DMS 273 (cell line): ENCODE measurements around the gene PCDHGB3.
"Not testable (repeated sequence)": the region's sequence is repeated elsewhere in the genome, so short reads cannot be mapped to it uniquely, and the experiment has no call there.

Source experiments
- DNase-seq: peaks from one replicate; lab custom pipeline; 2025; ENCODE audit not compliant: unreplicated experiment; lab: John Stamatoyannopoulos, UW

The PCDHGB3 gene

DNA sequence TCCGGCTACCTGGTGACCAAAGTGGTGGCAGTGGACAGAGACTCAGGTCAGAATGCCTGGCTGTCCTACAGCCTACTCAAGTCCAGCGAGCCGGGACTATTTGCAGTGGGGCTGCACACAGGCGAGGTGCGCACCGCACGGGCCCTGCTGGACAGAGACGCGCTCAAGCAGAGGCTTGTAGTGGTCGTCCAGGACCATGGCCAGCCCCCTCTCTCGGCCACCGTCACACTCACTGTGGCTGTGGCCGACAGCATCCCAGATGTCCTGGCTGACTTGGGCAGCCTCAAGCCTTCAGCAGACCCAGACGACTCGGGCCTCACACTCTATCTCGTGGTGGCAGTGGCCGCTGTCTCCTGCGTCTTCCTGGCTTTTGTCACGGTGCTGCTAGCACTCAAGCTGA lies 13.1 kb upstream of the PCDHGB3 start:
- no peak for DNase-seq

GRCh38 chr5:141359790-141360426 lies 10.1 kb upstream of the PCDHGB3 start, which contains the start of gene PCDHGB2:
PCDHGB2 (plus strand) TSS chr5:141359994; CDS start chr5:141360136, 142 bp downstream.
- DNase-seq = peak; percentile 11

DNA sequence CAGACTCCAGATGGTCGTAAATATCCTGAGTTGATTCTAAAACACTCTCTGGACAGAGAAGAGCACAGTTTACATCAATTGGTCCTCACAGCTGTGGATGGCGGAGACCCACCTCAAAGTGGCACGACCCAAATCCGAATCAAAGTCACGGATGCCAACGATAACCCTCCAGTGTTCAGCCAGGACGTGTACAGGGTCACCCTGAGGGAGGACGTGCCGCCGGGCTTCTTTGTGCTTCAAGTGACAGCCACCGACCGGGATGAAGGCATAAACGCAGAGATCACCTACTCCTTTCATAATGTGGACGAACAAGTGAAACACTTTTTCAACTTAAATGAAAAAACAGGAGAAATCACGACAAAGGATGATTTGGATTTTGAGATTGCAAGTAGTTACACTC lies 9.4 kb upstream of the PCDHGB3 start:
- no peak for DNase-seq

DNA sequence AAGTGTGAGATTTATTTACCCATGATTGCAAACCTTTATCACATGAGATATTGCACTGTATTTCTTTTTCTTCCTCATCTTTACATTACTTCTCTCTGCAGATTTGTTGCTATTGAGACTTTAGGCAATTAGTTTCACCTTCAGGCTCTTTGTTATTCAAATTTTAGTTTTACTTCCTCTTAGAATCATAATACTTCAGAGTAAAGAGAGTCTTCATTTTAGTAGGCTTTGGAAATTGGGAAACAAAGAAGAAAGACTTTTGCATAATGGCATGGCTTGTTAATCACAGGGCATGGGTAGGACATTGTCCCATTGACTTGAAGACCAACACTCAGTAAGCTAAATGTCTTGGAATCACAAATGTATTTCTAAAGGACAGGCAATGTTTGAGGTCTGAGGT lies 7.3 kb upstream of the PCDHGB3 start:
- no peak for DNase-seq

- DNase-seq = no peak
Measured at GRCh38 chr5:141363952-141364660, 5.9 kb upstream of the PCDHGB3 start, which contains the start of gene PCDHGA5. PCDHGA5 (plus strand) TSS chr5:141364162; CDS start chr5:141364331, 169 bp downstream.

GRCh38 chr5:141366016-141366896 lies 3.8 kb upstream of the PCDHGB3 start:
- DNase-seq = no peak

DNA sequence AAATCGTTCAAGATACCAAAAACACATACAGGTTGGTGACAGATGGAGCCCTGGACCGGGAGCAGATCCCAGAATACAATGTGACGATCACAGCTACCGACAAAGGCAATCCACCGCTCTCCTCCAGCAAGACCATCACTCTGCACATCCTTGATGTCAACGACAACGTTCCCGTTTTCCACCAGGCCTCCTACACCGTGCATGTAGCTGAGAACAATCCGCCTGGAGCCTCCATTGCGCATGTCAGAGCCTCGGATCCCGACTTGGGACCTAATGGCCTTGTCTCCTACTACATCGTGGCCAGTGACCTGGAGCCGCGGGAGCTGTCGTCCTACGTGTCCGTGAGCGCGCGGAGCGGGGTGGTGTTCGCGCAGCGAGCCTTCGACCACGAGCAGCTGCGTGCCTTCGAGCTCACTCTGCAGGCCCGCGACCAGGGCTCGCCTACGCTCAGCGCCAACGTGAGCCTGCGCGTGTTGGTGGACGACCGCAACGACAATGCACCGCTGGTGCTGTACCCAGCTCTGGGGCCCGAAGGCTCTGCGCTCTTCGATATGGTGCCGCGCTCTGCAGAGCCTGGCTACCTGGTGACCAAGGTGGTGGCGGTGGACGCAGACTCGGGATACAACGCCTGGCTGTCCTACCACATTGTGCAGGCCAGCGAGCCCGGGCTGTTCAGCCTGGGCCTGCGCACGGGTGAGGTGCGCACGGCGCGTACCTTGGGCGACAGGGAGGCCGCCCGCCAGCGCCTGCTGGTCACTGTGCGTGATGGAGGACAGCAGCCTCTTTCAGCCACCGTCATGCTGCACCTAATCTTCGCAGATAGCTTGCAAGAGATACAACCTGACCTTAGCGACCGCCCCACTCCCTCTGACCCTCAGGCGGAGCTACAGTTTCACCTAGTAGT lies 1.8 kb downstream of the PCDHGB3 start:
- no peak for DNase-seq

DNA sequence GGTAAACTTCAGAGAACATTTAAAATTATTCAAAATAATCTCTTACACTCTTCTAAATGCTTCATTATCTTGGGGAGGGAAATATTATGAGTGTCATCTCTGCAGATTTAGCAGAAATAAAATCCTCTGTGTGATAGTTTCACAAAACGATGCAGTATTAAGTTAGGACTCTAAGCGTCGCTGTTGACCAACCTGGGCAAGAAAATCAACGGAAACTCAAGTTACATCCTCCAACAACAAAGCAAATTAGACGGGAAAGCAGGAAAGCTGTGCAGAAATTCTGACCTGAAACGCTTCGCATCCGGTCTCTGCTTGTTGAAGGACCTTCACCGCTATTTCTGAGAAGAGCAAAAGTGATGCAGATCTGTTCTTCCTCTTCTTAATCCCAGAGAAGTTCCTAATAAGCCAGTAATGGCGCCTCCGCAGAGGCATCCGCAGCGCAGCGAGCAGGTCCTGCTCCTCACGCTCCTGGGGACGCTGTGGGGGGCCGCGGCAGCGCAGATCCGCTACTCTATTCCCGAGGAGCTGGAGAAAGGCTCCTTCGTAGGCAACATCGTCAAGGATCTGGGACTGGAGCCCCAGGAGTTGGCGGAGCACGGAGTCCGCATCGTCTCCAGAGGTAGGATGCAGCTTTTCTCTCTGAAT lies 3.8 kb downstream of the PCDHGB3 start, which contains the start of gene PCDHGA6:
Gene PCDHGA6 (plus strand): TSS at position 219 of the 645 bp plus-strand sequence. CDS start 193 bp downstream, at position 412.
- no peak for DNase-seq

- DNase-seq = no peak
Measured at GRCh38 chr5:141374627-141375026, 4.6 kb downstream of the PCDHGB3 start.

- not testable (repeated sequence) for DNase-seq
Measured at GRCh38 chr5:141375444-141376155, 5.6 kb downstream of the PCDHGB3 start.

DNA sequence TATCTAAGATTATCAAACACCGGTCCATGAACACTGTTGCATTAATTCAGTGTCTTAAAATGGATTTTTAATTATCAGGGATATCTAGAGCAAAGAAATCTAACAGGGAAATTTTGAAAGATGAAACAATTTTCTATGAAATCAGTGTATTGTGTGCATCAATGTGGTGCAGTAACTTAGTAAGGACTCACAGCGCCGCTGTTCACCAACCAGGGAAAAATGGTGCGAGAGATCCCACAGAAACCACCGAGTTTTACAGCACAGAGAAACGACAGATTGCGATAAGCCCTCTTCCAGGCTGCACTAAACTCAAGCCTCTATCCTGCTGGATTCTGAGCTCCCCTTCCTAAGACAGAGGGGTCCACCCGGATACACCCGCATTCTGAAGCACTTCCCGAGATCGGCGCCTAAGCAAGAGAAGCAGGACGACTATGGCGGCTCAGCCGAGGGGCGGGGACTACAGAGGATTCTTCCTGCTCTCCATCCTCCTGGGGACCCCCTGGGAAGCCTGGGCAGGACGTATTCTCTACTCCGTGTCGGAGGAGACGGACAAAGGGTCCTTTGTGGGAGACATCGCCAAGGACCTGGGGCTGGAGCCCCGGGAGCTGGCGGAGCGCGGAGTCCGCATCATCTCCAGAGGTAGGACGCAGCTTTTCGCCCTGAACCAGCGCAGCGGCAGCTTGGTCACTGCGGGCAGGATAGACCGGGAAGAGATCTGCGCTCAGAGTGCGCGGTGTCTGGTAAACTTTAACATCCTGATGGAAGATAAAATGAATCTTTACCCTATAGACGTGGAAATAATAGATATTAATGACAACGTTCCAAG lies 12.6 kb downstream of the PCDHGB3 start, which contains the start of gene PCDHGA7:
Gene PCDHGA7 (plus strand): TSS at position 274 of the 826 bp plus-strand sequence. CDS start 158 bp downstream, at position 432.
- no peak for DNase-seq

GRCh38 chr5:141383345-141383744 lies 13.3 kb downstream of the PCDHGB3 start:
- DNase-seq = no peak

DNA sequence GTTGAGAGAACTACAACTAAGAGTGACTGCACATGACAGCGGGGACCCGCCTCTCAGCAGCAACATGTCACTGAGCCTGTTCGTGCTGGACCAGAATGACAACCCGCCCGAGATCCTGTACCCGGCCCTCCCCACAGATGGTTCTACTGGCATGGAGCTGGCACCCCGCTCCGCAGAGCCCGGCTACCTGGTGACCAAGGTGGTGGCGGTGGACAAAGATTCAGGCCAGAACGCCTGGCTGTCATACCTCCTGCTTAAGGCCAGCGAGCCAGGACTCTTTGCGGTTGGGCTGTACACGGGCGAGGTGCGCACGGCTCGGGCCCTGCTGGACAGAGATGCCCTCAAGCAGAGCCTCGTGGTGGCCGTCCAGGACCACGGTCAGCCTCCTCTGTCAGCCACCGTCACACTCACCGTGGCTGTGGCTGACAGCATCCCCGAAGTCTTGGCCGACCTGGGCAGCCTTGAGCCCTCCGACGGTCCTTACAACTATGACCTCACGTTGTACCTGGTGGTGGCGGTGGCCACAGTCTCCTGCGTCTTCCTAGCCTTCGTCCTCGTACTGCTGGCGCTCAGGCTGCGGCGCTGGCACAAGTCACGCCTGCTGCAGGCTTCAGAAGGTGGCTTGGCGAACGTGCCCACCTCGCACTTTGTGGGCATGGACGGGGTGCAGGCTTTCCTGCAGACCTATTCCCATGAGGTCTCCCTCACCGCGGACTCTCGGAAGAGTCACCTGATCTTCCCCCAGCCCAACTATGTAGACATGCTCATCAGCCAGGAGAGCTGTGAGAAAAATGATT lies 14.6 kb downstream of the PCDHGB3 start:
- DNase-seq = no peak

GRCh38 chr5:141387557-141388311 lies 17.7 kb downstream of the PCDHGB3 start, which contains the start of gene PCDHGB4:
PCDHGB4 (plus strand) TSS chr5:141387698; CDS start chr5:141387885, 187 bp downstream.
- not testable (repeated sequence) for DNase-seq

DNA sequence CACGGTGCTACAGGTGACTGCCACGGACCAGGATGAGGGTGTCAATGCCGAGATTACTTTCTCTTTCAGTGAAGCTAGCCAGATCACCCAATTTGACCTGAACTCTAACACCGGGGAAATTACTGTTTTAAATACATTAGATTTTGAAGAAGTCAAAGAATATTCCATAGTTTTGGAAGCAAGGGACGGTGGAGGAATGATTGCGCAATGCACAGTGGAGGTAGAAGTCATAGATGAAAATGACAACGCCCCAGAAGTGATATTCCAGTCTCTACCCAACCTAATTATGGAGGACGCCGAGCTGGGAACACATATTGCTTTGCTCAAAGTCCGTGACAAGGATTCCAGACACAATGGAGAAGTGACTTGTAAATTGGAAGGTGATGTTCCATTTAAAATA lies 18.6 kb downstream of the PCDHGB3 start:
- no peak for DNase-seq
